HG02884 (cell line): ENCODE results near the gene OR5AC2.

ENCODE experiments used
- ATAC-seq: cut with Tn5 transposase; IDR thresholded peaks from one replicate; pipeline ENCODE4 v1.9.1; 2021; ENCODE audit warnings: mild to moderate bottlenecking, moderate library complexity; ENCODE audit not compliant: unreplicated experiment

Gene OR5AC2, protein sequence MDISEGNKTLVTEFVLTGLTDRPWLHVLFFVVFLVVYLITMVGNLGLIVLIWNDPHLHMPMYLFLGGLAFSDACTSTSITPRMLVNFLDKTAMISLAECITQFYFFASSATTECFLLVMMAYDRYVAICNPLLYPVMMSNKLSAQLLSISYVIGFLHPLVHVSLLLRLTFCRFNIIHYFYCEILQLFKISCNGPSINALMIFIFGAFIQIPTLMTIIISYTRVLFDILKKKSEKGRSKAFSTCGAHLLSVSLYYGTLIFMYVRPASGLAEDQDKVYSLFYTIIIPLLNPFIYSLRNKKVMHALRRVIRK

DNA sequence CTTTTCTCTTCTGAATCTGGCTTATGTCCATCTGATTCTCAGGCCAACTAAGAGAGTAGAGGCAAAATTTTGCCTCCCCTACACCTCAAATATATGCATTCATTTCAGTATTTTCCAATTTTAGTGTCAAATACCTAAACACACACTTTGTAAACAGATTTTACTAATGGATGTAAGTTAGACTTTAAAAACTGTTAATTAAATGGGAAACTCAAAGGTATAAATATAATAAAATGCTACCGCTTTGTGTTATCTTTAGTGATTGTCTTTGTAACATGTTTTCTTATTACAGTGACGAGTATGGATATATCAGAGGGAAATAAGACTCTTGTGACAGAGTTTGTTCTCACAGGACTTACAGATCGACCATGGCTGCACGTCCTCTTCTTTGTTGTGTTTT, at the start of gene OR5AC2:
Gene OR5AC2, plus strand, starts transcription at position 301 of the 400 bp plus-strand sequence. Its CDS starts 0 bp downstream, at position 301.
- no peak for ATAC-seq

DNA sequence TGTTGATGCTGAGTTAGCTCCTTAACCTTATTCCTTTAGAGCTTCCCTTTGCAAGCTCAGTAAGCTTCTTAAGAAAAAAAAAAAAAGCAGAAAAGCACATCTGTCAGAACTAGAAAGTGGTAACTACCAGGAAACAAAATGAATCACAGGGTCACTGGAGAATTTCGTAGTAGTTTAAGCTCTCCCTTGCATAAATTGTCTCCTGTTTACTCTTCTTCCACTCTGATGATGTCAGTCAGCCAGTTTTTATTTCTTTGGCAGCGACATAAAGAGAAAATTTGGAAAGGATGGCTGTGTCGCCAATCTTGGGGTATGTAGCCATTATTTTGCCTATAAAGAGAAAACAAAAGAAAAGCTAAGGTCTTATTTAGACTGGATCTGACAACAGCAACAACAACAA, 48.7 kb upstream of the OR5AC2 start:
- no peak for ATAC-seq

DNA sequence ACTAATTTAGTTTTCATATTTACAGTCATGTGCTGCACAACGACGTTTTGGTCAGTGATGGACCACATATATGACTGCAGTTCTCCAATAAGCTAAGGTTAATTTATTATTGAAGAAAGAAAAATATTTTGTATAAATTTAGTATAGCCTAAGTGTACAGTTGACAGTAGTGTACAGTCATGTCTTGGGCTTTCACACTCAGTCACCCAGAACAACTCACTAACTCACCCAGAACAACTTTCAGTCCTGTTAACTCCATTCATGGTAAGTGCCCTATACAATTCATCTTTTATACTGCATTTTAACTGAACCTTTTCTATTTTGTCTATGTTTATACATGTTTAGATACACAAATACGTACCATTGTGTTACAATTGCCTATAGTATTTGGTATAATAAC, 48.1 kb upstream of the OR5AC2 start:
- peak; percentile 4 for ATAC-seq

DNA sequence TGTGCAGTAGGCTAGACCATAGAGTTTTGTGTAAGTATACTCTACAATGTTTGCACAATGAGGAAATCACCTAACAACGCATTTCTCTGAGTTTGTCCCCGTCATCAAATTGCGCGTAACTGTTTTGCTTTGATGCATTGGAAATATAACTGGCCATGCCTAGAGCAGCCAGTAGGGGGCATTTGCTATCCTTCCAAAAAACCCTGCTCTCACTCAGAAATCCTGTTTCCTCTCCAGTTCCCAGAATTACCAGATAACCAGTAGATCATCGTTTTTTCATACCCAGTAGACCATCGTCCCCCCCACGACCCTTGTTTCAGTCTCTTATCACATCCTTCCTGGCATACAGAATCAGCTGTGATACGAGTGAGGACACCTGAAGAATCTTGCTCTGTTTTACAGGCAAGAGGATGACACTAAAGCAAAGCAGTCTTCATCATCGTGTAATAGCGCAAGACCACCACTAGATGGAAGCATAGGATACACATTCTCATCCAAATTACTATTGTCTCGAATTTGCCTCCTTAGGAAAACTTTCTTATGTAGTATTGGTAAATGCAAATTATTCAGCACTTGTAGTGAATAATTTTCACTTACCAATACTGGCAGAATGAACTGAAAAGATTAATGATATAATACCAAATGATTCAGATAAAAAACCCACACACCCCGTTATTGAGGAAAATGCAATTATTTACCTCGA, 47.5 kb upstream of the OR5AC2 start:
- ATAC-seq: peak; percentile 96

DNA sequence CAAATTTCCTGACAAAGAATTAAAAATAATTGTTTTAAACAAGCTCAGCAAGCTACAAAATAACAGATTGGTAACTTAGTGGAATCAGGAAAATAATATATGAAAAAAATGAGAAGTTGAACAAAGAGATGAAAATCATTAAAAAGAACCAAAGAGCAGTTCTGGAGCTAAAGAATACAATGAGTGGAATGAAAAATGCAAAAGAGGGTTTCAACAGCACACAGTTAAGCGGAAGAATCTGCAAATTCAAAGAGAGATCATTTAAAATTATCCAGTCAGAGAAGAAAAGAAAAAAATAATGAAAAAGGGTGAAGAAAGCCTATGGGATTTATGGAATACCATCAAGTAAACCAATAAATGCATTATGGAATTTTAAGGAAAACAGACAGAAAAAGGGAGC, 45.6 kb upstream of the OR5AC2 start:
- ATAC-seq: no peak

DNA sequence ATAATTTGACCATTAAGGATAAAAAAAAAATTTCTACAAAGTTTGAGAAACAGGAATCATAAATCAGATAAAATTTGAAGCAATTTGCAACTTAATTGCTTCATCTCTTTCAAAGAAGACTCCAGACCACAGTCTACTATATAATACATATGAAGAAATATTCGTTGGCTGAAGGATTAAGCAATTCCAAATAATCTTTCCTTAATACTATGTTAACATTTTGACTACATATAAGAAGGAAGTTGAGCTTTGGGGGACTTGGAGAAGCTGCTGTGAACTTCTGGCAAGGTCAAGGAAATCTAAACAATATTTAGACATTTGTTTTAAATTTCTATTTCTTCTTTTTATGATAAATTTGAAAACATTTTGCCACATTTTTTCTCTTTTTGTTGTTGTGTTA, 38.4 kb upstream of the OR5AC2 start:
- no peak for ATAC-seq

DNA sequence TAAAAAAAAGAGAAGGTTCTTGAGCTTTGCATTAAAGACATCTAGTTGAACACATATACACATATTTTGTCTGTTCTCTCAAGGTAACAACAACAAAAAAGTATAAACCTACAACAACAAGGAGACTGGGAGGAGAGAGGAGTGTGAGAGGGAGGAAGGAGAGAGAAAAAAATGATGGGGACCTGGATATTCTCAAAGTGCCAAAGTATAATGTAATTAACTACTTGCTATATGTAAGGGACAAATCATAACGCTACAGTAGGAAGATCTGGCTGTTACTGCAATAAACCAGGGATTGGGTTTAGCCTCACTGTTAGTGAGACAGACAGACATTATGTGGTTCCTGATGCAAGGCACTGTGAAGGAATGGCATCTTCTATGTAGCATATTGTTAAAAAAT, 37.7 kb upstream of the OR5AC2 start:
- ATAC-seq: no peak

DNA sequence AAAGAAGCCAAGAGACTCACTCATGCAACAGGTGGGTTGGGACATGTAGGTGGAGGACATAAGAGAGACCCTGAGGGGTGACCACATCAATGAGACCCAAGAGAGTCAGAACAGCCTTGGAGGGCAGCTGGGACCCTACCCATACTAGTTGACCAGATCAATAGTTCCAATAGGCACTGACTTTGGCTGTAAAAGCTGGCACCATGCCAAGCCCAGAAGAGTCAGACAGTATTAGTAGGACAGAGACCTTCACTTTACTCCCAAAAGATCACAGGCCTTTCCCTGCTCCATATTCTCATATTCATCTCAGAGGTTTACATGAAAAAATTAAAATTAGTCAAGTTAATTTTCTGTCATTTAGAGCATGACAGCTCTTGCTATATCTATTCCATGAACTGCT, 30.9 kb upstream of the OR5AC2 start:
- no peak for ATAC-seq

DNA sequence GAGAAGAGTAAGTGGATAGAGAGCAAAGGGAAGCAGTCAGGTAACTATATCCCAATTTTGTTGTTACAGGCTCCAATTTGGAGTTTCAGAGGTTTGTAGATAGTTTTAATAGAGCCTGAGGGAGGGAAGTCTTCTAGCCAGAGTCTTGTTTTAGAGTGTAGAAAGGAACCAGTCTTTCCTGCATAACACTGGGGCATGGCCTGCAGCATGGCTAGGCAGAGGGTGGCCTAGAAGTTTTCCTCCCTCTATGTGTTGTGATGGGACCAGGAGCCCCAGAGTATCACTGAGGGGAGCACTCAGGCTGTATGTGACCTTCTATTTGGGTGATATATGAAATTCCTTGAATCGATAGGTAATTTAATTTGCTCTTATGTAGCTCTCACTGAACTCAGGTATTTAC, 29.3 kb upstream of the OR5AC2 start:
- no peak for ATAC-seq

DNA sequence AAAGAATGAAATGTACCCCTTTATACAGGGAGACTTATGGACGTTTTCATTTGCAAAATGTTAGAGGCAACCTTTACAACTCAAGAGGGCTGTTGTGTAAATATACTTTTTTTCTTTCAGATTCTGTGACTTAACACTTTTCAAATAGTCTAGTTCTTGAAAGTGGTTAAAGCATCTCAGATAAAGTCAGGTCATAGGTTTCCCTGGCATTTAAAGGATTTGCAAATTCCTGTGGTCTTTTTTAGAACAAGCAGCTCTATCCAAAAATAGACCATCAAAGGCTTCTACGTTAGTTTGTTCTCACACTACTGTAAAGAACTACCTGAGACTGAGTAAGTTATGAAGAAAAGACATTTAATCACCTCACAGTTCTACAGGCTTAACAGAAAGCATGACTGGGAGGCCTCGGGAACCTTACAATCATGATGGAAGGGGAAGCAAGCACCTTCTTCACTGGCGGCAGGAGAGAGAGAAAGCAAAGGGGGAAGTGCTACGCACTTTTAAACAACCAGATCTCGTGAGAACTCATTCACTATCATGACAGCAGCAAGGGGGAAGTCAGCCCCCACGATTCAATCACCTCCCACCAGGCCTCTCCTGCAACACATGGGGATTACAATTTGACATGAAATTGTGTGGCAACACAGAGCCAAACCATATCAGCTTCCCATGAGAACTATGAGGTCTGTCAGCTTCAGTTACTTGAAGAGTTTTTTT, 28.6 kb upstream of the OR5AC2 start:
- ATAC-seq: no peak

DNA sequence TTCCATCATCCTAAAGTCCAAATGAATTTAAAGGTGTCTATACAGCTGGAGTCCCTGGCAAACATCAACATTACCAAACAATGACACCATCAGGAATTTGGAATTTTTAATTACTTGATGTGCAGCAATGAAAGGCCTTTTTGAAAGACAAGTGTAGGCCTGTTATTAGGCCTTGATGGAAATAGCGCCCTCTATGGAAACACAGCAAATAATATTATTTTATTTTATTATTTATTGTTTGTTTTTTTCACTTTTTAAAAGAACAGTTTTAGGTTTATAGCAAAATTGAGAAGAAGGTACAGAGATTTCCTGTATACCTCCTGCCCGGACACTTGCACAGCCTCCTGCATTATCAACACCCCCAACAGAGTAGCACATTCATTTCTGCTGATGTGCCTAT, 18.1 kb upstream of the OR5AC2 start:
- no peak for ATAC-seq

DNA sequence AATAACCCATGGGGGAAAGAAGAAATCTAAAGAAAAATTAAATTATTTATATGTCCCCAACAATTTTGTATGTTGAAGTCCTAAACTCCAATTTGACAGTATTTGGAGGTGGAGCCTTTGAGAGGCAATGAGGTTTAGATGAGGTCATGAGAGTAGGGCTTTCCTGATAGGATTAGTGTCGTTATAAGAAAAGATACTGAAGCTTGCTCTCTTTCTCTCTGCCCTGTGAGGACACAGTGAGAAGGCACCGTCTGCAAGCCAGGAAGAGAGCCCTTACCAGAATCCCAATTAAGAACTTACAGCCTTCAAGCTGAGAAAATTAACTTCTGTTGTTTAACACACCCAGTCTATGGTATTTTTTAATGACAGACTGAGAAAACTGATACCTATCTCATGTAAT, 16.1 kb upstream of the OR5AC2 start:
- ATAC-seq: no peak

DNA sequence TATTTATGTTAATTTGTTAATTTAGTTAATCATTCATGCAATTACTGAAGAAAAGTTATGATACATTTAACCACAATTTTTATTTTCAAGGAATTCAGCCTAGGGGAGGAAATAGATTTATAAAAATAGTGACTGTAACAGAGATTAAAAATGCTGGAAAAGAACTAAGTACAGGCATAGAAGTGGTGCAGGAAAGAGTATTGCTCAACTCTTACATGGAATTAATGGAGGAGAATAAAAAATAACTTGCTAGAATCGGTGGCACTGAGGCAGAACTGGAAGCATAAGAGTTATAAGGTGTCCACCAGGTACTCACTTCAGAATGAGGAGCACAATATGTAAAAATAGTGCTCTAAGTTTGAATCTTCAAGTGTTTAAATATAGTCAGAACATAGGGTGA, 13.5 kb upstream of the OR5AC2 start:
- no peak for ATAC-seq

DNA sequence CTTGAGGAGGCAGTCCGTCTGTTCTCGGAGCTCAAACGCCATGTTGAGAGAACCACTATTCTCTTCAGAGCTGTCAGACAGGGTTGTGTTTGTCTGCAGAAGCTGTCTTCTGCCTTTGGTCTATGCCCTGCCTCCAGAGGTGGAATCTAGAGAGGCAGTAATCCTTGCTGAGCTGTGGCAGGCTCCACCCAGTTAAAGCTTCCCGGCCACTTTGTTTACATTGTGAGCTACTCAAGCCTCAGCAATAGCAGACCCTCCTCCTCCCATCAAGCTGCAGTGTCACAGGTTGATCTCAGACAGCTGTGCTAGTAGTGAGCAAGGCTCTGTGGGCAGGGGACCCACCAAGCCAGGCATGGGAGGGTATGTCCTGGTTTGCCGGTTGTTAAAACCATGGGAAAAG, 8.9 kb downstream of the OR5AC2 start:
- ATAC-seq: no peak

DNA sequence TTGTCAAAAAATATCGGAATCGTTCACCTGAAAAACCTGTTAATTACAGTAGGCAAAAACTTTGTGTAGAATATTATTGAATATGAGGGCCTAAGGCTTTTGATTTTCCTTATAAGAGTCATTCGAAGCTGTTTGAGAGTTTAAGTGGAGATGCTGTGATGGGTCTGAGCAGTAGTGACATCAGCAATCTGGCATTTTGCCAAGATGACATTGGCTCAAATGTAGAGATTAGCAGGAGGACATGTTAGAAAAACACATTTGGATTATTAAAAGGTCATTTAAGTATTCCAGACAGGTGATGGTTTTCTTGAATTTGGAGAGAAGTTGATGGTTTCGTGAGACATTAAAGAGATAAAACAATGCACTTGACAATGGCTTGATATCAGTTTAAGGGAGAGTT, 12.9 kb downstream of the OR5AC2 start:
- ATAC-seq: no peak

DNA sequence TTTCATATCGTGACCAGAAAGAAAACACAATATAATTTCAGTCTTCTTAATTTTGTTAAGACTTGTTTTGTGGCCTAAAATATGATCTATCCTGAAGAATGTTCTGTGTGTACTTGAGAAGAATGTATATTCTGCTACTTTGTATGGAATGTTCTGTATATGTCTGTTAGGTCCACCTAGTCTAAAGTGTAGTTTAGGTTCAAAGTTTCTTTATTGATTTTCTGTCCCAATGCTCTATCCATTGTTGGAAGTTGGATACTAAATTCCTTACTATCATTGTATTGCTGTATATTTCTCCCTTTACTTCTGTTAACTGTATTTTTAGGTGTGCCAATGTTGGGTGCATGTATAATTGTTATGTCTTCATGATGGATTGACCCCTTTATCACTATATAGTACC, 21.2 kb downstream of the OR5AC2 start:
- no peak for ATAC-seq

DNA sequence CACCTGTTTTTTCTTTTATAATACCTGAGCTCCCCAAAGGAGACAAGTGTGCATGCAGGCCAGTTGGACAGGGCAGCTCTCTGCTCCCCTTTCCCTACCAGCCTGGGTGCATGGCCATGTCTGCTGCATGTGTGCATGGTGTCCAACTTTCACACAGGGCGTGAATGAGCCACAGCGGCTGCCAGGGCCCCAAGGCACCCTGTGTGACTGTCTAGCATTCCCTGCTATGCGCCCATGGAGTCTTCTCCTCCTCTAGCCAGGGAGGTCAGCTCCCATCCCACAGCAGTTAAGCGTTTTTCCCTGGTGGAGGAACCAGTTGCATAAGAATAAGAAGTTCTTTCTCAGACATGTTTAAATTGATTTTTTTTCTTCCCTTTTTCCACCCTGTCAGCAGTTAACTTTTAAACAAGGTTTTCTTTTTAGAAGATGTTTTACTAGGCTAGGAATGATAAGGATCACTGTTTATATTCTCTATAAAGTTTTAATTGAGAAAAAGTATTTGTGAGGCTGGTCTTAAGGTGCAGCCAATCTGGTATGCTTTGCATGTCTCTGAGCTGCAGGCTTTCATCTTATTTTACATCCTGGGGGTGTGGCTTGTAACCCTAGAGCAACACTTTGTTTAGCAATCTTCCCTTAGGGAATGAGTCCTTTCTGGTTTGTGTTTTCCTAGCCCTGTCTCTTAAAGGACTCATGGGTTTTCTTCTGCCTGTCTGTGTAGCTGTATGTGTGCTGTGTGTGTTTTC, 23.0 kb downstream of the OR5AC2 start:
- no peak for ATAC-seq

DNA sequence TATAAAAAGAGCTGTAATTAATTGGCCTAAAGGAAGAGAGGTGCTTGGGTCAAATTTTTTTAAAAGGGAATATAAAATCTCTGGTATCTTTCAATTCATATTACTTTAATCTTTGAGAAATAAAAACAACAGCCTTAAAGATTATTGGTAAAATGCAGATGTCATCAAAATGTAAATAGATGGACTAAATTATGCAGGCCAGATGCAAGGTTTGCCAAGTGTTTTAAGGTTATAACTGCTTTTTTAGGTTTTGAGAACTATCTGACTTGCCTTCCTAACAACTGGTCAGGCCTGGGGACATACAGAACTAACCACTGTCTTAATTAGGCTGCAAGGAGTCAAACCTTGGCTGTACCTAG, 23.6 kb downstream of the OR5AC2 start:
- no peak for ATAC-seq

DNA sequence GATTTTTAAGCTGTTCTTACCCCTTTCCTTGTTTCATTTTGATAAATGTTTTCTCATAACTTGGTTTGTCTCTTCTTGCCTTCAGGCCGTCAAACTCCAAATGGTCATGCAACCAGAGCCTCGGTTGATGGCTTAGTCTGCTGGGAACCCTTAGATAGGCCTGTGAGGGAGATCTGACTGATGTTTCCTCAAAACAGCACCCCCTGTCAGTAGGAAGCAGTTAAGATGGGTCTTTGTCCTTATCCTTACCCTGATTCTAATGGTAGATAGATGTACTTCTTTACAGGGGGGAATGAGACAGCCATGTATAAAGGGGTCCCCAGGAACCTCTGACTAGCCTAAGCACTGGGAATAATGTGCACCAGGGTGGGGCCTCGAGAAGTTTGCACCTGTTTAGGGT, 27.3 kb downstream of the OR5AC2 start:
- no peak for ATAC-seq

DNA sequence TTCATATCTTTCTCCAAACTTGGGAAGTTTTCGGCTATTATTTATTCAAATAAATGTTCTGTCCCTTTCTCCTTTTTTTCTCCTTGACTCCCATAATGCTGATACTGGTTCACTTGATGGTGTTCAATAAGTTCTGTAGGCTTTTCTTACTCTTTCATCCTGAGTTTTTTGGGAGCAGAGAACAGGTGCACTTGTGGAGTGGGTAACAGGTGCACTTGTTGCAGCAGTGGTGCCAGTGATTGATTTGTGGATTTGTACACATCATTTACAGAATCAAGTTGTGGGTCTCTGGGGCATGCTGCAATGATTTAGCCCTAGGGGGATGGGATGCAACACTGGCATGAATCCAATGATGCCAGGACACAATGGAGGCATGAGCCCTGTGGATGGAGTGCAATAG, 28.7 kb downstream of the OR5AC2 start:
- ATAC-seq: no peak

DNA sequence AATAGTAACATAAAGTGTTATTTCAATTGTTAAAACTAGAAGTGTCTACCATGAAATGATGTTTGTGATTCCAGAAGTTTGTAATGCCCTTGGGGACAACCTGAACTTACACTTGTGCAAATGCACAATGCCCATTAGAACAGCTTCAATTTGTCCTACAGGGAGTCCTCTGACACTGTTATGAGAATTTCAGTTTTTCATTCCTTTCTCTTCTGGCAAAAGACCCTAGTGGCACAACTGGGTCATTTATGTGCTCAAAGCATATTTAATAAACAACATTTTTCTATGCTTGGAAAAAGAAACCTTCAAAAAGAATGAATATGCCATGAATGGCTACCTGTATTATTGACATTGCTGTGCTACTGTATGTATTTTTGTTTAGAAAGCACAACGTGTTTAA, 43.4 kb downstream of the OR5AC2 start, which contains the start of gene OR5H1:
Gene OR5H1, plus strand, starts transcription at position 301 of the 400 bp plus-strand sequence. CDS start 1,977 bp downstream, outside the sequence.
- no peak for ATAC-seq
